ENCODE data around the gene PRKAB2. TPM values are rescaled to one million over a fixed set of nuclear protein-coding genes. Genes with fewer than 3 reads are reported as not detected.

Gene PRKAB2
- total RNA-seq, 4 donors from 2014 or later = 11.4 to 20.4 (median 15.8) TPM

DNA sequence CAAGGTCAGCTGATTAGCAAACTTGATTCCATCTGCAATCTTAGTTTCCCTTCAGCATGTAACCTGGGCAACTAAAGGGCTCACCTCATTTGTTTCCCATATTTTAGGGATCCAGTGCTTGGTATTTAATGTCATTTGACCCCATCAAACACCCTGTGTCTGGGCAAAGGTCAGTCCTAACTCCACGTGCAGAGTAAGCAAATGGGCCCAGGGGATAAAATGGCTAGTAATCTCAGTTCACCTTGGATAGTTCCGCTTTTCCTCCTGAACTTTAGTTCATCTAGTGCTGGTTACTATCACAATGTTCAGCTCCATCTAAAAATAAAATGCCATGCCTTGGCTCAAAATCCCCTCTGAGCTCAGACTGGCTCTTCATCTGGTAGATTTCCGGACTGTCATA is 19.5 kb downstream of the PRKAB2 start:
- no peak for TF ChIP-seq CTCF (IDR thresholded peaks at IDR 0.05; ENCODE audit: low read depth)

DNA sequence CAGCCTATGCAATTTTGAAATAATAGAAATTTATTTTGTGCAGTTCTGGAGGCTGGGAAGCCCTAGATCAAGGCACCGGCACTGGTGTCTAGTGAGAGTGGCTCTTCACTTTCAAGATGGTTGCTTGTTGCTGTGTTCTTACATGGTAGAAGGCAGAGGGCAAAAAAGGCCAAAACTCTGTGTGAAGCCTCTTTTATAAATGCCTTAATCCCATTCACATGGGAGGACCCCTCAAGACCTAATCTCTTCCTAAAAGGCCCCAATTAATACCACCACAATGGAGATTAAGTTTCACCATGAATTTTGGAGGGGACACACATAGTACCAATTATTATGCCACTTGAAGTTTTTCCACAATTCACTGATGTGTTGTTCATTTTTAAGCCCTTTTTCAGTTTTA is 21.0 kb downstream of the PRKAB2 start:
- no peak for TF ChIP-seq CTCF (IDR thresholded peaks at IDR 0.05; ENCODE audit: low read depth)

- TF ChIP-seq CTCF (IDR thresholded peaks at IDR 0.05; ENCODE audit: low read depth) = no peak
Measured at GRCh38 chr1:147142886-147143285, 29.4 kb downstream of the PRKAB2 start.

DNA sequence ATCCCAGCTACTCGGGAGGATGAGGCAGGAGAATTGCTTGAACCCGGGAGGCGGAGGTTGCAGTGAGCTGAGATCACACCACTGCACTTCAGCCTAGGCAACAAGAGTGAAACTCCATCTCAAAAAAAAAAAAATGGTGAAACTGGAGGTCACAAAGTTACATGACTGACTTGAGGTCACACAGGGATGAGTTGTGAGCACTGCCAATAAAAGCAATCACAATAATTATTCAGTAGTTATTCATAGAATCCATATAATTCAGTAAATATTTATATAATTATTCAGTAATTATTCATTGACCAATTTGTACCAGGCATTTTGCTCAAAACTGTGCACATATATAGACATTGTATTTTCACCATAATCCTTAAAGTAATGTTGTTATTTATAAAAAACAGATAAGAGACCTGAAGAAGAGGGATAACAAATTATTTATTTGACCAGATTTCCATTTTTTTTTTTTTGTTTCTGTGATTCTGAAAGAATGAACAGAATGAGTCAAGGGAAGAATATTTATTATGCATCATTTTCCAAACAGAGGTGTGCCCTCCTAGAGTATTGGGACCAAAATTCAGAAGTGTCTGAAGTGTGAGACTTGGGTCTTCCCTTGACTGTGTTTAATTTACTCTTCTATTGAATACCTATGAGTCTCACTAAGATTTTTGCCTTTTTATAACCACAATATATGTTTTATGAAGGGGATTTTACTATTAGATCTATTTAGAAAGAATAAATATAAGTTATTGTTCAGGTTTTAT is 43.0 kb downstream of the PRKAB2 start:
- no peak for TF ChIP-seq CTCF (IDR thresholded peaks at IDR 0.05; ENCODE audit: low read depth)

DNA sequence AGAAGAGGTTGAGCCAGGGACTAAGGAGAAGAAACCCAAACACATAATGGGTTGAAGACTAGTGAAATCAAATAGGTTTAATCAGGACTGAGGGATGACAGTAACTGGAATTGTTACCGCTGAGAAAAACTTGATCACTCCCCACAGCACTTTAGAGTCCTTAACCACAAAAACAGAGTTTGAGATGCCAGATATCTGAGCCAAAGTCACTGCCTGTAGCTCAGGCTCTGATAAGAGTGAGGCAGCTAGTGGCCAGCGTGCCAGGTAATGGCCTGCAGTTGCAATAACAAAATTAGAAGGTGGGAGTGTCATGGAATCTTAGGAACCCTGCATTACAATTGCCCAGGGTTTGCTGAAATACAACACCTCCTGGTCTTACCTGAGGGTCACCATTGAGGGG is 48.0 kb downstream of the PRKAB2 start:
- no peak for TF ChIP-seq CTCF (IDR thresholded peaks at IDR 0.05; ENCODE audit: low read depth)

- TF ChIP-seq CTCF (IDR thresholded peaks at IDR 0.05; ENCODE audit: low read depth) = no peak
Measured at GRCh38 chr1:147117109-147117508, 55.2 kb downstream of the PRKAB2 start.

- TF ChIP-seq CTCF (IDR thresholded peaks at IDR 0.05; ENCODE audit: low read depth) = no peak
Measured at GRCh38 chr1:147115496-147115895, 56.8 kb downstream of the PRKAB2 start.
